Uterus (tissue), 2 donors: ENCODE data around the gene CASR.

Source experiments
- CTCF ChIP-seq, 4 experiments: fragments of 200-600 bp in 2 of 4; fragments of 450-650 bp in 2 of 4; sonication (generic) in 2 of 4; IDR thresholded peaks; one replicate each; pipeline ENCODE4 v1.5.1; 2016 to 2019; ENCODE audit warnings: antibody characterized with exemption in 4 of 4, mild to moderate bottlenecking in 2 of 4, moderate library complexity in 1 of 4
- POLR2A ChIP-seq, 2 donors: fragments of 450-650 bp; IDR thresholded peaks; one replicate each; pipeline ENCODE4 v1.6.1; 2016; ENCODE audit warnings: antibody characterized with exemption in 2 of 2, mild to moderate bottlenecking in 1 of 2, moderate library complexity in 1 of 2

GRCh38 chr3:122245513-122246174, 62.2 kb downstream of the CASR start:
- TF ChIP-seq POLR2A (IDR thresholded peaks at IDR 0.05) (no peak), CTCF (IDR thresholded peaks at IDR 0.05) (no peak)
